COLO829 (cell line): ENCODE results near the gene FGD5.

ENCODE experiments used
- DNase-seq: peaks from one replicate; pipeline ENCODE4 v3.0.0; 2012; ENCODE audit warnings: low spot score

FGD5 gene

DNA sequence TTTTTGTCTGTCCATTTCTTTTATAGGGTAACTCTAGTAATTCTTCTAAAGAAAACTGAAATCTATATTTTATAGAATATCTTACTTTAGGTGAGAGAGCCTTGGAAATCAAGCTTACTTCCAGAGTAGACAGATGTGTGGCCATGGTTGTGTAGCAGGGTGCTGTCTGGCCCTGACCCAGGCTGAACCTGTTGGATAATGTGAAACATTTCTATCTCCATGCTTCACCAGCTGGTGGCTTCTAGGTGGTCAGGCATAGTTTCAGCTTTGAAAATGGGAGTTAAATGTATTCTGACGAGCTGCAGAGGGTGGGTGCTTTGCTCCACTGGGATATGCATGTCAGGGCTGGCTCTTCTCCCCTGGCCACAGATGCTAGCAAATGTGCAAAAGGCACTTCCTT is 107.8 kb downstream of the FGD5 start:
- no peak for DNase-seq

DNA sequence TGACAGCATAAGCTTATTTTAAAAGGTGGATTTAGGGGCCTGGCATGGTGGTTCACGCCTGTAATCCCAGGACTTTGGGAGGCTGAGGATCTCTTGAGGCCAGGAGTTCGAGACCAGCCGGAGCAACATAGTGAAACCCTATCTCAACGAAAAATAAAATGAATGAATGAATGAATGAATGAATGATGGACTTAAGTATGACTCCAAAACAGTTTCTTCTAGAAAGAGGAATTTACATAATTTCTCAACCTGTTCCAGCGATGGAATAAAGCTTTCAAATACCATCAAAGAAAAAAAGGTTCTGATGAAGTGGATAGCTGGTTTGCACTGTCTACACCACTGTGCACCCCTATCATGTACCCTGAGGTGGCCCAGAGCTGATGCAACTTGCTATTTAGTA is 108.5 kb downstream of the FGD5 start:
- DNase-seq: no peak

DNA sequence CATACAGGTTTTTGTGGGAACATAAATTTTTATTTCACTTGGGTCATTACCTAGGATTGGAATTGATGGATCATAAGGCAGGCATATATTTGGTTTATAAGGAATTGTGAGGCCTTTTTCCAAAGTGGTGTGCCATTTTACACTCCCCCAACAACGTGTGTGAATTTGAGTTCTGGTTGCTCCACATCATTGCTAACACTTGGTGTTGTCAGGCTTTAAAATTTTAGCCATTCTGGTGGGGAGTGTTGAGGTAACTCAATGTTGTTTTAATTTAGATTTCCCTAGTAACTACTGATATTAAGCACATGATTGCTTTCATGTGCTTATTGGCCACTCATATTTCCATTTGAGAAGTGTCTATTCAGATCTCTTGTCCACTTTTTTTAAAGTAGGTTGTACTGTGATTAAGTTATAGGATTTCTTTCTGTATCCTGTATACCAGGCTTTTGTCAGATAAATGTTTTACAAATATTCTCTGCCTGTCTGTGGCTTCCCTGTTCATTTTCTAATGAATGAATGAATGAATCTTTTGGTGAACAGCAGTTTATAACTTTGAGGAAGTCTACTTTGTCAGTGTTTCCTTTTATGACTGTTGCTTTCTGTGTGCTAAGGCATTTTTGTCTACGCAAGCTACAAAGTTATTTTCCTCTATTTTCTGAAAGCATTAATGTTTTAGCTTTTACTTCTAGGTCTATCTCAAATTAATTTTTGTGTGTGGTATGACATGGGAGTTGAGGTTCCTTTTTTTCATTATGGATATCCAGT is 110.7 kb downstream of the FGD5 start:
- no peak for DNase-seq

DNA sequence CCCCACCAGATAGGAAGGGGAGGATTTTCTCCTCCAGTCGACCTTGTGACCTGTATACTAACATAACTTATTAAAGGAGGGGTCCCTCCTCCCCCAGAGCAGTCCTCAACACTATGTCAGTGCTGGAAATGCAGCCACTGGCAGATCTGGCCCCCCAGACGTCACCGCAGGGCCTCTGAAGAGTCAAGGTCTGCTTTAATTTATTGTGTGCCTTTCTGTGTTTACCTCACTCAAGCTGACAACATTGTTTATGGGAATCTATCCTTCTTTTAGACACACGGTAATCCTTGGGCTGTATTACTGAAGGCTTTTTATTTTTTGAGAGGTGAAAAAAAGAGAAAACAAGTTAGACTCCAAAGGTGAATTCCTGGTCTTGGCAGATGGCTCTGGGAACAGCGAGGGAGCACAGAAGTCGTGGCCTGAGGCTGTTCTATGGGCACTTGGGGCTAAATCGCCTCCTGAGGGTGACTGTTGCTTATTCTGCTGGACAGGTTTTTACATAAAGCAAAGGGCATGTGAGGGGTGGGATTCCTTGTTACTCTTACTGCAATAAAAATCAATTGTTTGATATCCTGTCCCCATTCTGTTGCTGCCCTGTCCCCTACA is 115.2 kb downstream of the FGD5 start:
- DNase-seq: no peak

DNA sequence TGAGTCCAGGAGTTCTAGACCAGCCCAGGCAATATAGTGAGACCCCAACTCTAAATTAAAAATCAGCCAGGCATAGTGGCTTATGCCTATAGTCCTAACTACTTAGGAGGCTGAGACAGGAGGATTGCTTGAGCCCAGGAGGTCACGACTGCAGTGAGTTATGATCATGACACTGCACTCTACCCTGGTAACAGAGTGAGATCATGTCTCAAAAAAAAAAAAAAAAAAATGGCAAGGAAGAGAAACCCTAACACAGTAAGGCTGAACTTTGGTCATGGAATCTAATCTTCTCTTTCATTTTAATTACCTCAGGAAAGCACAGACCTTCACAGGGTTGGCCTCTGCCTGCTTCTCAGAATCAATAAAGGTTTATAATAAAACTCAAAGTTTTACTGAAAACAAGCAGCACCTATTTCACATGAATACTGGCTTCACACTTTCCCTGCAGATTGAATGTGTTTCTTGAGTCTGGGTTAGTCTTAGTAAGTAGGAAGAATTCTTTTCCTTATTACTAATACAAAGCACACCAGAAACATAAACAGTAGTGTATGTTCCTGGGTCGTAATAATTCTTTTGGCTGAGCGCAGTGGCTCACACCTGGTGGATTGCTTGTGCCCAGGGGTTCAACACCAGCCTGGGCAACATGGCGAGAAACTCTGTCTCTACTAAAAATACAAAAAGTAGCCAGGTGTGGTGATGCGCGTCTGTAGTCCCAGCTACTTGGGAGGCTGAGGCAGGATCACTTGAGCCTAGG is 117.0 kb downstream of the FGD5 start:
- no peak for DNase-seq

DNA sequence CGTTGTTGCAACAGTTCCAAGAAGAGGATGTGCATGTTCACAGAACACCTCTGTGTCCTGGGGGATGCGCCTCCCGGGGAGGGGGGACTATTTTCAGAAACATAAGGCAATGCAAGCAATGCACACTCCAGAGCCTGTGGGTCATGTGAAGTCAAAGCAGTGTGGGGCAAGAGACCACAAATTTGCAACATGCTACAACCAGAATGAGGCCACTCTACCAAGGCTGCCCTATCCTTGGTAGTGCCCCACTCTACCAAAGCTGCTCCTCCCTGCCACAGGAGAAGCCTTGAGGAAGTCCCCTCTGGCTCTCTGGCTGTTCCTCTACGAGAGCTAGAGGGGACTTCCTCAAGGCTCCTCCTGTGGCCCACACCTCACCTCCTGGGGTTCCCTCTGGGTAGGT is 120.2 kb downstream of the FGD5 start:
- DNase-seq: no peak

DNA sequence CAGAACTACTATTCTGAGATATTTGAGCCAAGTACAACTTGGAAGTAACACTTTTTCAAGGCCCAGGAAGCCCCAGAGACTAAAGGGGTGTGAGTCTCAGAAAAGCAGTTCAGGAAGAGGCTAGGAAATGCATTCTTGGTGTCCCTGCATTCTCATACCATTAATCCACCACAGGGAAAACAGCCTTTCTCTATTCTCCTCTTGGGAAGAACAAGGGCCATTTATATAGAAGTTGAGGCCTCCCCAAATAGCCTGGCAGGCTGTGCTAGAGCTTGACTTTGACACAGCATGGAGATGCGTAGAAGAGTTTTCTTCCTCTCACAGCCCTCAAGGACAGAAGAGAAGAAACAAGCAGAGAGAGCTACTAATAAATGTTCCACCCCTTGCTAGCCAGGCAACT is 123.1 kb downstream of the FGD5 start:
- no peak for DNase-seq

DNA sequence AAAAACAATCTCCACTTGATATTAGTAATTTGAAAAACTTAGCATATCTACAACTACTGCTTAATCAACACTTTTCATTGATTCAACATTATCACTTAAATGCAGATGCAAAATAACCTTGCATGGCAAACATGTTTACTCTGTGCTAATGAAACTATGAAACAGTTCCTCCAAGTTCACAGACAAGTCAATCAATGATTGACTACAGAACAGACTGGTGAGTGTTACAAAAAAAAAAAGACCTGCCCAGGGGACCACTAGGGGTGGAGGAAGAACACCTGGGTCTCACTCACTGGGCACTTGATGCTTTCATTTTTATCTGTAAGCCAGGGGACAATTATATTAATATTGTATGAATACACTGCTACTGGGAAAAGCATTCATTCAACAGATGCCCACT is 124.3 kb downstream of the FGD5 start:
- no peak for DNase-seq

DNA sequence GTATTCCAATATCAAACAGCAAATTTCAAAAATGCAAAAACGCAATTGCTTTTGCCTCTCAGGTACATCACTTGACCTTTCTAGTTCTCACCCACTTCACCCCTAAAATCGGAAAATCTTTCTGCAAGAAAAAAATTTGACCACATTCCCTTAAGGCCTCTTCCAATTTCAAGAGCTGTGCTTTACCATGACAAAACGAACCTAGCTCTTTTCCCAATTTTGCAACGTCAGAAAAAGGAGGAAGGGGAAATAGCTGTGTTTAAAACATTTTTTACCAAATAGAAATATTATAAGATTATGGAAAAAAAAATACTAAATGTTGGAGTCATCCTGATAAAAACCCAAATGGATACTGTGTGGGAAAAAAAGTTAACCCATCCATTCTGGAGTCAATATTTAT is 127.5 kb downstream of the FGD5 start:
- no peak for DNase-seq

DNA sequence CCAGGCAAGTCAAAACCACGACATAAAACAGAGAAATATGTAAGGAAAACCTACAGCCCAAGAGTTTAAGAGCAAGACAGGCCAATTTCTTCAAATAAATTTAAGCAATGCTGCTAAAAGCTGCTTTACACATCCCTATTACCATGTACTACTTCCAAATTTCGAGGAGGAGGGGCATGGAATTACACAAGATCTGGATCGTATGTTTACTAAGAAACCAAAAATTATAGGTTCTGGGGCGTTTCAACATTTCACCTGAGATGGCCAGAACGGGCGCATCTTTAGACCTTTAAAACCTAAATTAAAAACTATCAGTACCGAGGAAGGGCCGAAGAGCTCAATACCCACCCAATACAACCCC is 128.0 kb downstream of the FGD5 start:
- DNase-seq: no peak

DNA sequence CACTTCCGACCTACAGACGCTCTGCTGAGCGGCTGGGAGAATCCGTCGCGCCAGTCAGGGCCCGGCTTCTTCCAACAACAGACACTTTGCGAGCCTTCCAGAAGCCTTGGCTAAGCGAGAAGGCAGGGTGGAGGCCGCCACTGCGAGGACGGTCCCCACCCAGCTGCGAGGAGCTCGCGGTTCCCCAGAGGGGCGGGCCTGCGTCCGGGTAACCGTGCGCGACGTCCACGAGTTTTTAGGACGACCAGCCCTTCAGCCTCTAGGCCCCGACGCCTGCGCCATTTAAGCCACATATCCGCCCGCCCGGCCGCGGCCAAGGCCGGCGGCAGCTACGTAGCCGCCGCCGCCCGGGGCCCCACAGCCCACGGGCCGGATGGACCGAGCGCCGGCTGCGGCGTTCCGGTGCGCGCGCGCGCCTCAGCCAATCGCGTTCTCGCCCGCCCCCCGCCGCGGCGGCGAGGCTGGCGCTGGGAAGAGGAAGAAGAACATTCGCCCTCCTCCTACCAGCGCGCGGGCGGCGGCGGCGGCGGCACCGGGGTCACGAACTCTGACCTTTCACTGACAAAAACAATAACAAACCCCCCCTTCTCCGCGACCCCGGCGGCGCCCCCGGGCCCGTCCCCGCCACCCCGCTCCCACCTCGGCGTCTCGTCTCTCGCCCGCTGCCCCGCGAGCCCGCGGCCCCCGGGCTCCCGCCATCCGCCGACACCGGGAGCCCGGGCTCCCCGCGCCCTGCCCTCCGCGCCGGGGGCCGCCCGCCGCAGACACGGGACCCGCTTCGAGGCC is 128.5 kb downstream of the FGD5 start, which contains the start of gene NR2C2:
Gene NR2C2 (plus strand): TSS at position 484 of the 786 bp plus-strand sequence. CDS start 56,332 bp downstream, outside the sequence.
- peak; percentile 51 for DNase-seq

DNA sequence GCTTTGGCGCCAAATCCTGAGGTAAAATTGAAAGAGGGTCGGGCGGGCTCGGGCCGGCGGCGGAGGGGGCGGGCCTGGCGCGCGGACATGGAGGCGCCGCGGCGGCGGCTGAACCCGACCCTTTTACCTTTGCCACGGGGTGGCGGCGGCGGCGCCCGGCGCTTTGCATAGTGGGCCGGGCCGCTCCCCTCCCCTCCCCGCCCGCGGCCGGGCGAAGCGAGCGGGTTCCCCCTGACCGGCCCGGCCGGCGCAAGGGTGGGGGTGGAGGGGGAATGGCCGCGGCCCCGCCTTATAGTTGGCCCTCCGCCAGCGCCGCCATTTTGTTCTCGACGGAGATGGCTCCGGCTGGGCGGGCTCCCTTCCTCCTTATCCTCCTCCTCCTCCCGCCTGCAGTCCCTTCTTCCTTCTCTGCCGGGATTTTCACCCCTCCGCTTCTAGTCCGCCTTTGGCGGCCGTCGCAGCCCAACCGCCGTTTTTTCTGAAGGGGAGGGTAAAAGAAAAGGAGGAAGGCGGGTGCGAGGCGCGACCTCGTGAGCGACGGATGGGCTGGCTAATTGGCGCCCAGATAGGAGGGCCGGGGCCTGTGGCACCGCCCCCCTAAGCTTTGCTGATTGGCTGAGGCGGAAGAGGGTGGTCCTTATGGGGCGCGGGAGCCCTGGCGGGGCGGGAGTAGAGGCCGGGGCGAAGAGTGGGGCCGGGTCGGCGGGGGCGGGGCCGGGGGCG is 129.3 kb downstream of the FGD5 start:
- DNase-seq: peak; percentile 91

DNA sequence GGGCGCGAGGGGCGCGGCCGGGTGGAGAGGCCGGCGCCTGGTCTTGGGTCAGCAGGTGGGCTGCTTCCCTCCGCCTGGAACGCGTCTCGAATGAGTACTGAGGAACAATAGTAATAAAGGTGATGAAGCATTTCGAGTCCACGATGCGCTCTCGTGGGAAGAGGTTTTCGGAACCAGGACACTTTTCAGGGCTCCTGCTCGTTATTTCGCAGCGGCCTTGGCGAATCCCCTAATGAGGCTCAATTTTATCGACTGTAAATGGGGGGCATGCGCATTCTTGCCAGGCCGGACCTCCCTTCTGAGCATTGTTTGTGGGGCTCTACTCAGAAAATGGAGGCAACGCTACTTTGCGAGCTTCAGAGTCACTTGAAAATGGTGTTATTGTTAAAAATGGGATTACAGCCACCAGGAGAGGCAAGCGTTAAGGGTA is 129.9 kb downstream of the FGD5 start:
- no peak for DNase-seq

DNA sequence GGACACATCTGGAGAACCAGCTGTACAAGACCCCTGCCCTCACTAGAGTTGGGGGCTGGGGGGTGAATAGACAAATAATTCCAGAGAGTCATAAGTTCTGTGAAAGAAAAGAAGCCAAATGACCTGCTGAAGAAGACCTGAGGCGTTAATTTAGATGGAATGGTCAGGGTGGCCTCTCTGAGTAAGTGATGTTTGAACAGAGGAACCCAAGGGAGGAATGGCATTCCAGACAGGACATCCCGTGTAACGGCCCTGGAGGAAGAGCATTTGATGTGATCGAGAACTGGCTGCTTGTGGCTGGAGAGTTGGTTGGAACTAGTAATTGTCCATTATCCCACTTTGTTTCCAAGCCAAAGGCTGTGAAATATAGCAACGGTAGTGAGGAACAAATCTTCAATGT is 130.4 kb downstream of the FGD5 start:
- no peak for DNase-seq

DNA sequence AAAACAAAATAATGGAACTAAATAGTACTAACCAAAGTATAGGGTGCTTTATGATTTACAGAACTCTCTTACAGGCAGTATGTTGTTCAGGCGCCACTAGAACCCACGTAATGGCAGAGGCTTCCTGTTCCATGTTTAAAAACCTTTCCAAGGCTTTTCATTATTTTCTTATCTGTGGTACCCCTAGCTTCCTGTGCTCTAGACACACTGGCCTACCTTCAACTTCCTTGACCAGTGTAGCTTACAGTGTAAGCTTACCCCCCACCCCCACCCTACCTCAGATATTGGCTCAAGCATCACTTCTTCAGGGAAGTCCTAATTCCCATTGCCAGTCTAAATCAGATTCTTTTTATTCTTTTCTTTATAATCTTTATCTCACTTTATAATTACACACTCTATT is 131.5 kb downstream of the FGD5 start:
- DNase-seq: no peak

DNA sequence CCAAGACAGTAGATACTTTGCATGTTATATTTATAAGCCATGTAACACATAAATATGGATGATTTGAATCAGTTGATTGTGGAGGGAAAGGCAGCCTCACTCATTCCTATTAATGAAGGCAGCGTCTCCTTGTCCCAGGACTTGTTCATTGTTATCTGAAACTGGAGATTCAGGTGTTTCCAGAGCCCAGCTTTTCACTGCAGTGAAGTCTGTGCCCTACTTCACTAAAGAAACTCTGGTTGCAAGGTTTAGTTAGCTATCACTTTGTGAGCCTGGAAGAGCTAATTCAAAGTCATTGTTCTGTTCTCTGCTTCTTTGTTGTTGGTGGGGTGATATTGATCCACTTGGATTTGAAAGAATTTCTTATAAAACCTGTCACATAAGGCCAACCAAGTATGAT is 138.4 kb downstream of the FGD5 start:
- DNase-seq: no peak

DNA sequence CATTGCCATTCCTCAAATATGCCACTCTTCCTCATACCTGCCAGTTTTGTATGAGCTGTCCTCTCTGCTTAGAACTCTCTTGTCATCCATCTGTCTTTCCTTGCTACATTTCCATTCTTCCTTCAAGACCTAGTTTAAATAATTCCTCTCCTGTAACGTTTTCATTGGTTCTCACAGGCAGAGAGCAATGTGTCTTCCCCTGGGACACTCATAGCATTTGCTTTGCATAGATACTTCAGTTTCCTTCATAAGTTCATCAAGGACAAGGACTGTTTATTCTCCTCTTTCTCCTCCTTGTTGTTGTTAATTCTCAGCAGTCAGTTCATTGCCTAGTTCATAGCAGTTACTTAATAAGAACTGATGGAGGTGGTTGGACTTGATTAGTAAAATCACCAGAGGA is 139.2 kb downstream of the FGD5 start:
- DNase-seq: peak; percentile 2

DNA sequence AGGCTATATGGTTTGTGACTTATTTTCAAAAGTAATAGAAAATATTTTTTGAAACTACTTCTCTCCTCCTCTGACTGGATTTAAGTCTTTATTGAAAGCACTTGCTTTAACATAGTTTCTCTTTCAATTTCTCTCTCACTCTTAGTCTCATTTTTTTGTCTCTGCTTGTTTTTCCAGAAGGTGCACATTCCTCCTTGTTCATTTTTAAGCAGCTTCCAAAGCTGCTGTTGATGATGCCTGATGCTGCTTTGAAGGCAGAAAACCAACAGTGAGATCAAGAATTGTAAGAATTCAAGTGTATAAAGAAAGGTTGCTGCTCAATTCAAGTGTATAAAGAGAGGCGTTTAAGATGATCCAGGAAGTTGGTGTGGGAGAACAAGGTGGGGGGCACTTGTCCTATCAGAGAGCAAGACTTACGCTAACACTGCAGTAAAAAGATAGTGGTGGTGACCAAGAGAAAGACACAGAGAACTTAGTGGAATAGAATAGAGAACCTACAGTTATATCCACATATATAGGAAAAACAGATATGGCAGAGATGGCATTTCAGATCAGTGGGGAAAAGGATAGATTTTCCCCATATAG is 140.7 kb downstream of the FGD5 start:
- DNase-seq: no peak

DNA sequence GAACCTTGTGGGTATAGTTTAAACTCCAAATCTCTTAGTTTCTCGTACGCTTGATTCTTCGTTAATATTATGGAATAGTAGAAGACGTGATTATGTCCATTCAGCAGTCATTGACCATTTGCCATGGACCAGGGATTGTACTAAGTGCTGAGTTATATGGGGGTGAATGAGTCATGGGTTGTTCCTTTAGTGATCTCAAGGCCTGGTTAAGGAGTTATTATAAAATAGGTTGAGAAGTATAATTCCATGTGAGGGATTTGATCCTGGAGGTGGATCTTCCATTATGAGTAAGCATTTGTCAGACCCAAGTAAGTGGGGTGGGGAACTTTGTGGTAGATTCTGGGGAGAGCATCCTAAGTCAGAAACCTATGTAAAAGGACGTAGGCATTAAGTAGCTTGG is 144.0 kb downstream of the FGD5 start:
- no peak for DNase-seq

DNA sequence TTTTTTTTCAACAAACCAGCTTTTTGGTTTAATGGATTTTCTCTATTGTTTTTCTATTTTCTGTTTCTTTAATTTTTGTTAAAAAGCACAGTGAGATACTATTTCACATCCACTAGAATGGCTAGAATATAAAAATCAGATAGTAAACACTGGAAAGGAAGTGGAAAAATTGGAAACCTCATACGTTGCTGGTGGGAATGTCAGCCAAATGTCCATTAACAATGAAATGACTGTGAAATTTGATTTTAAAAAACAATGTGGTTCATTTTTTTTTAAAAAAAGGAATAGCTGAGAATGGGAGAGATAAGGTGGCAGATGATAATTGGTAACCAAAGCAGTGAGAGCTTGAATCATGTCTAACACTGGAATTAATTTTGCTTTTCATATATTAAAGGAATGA is 148.5 kb downstream of the FGD5 start:
- DNase-seq: no peak

DNA sequence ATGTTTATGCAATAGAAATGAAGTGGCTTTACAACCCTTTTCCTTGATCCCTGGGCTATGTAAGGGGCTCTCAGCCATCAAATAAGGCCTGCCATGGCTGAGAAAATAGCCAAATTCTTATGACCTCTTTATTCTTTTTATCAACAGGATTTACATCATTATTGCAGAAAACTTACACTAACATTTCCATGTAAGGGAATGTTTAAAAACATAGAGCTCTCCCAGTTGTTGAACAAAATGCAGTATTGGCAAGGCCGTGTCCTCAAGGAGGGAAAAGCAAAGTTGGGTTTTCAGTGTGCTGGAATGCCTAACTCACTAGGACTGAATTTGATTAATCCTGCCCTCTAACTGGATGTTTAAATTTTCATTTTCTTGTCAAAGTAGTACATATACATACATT is 150.9 kb downstream of the FGD5 start:
- DNase-seq: no peak
